NCI-H2196 (cell line): ENCODE measurements around the gene MEGF6.
A peak's percentile ranks its signal among the peaks of the same experiment; 100 is the strongest.

ENCODE experiments used
- DNase-seq: peaks from one replicate; lab custom pipeline; 2025; ENCODE audit not compliant: unreplicated experiment; lab: John Stamatoyannopoulos, UW

MEGF6 gene

GRCh38 chr1:3463891-3464648, 147.2 kb downstream of the MEGF6 start:
- no peak for DNase-seq

GRCh38 chr1:3463408-3463863, 147.9 kb downstream of the MEGF6 start:
- no peak for DNase-seq

- no peak for DNase-seq
Observed at GRCh38 chr1:3463013-3463385, 148.3 kb downstream of the MEGF6 start.

GRCh38 chr1:3462356-3463012, 148.8 kb downstream of the MEGF6 start:
- no peak for DNase-seq

- DNase-seq = no peak
Observed at GRCh38 chr1:3461934-3462275, 149.4 kb downstream of the MEGF6 start.

GRCh38 chr1:3461238-3461933, 149.9 kb downstream of the MEGF6 start:
- no peak for DNase-seq

GRCh38 chr1:3460672-3461131, 150.6 kb downstream of the MEGF6 start:
- DNase-seq = no peak

- no peak for DNase-seq
Observed at GRCh38 chr1:3459940-3460671, 151.2 kb downstream of the MEGF6 start.

- no peak for DNase-seq
Observed at GRCh38 chr1:3459051-3459908, 152.0 kb downstream of the MEGF6 start.

GRCh38 chr1:3457910-3458883, 153.1 kb downstream of the MEGF6 start:
- DNase-seq = peak; percentile 39

GRCh38 chr1:3456964-3457909, 154.1 kb downstream of the MEGF6 start:
- DNase-seq = no peak

GRCh38 chr1:3456449-3456963, 154.8 kb downstream of the MEGF6 start:
- DNase-seq = no peak

GRCh38 chr1:3455670-3456448, 155.4 kb downstream of the MEGF6 start:
- no peak for DNase-seq

- peak; percentile 57 for DNase-seq
Observed at GRCh38 chr1:3454811-3455618, 156.3 kb downstream of the MEGF6 start.

- DNase-seq = peak; percentile 90
Observed at GRCh38 chr1:3453891-3454810, 157.2 kb downstream of the MEGF6 start, which contains the start of gene ARHGEF16. Gene ARHGEF16 (plus strand): TSS chr1:3454665. CDS start chr1:3463085, 8,420 bp downstream.
